SK-N-SH (cell line): ENCODE measurements around the gene MPDZ. TPM values are rescaled to one million over a fixed set of nuclear protein-coding genes. Genes with fewer than 3 reads are reported as not detected.

Source experiments
- CTCF ChIA-PET: fragments of 300-600, 350-600 bp; formaldehyde crosslinking; extraction: SDS; loops from one replicate; lab custom pipeline; 2021; lab: Yijun Ruan, JAX
- POLR2A ChIA-PET: fragments of 350-600 bp; sonication (Branson Sonifier 250); formaldehyde crosslinking; extraction: SDS; loops from one replicate; lab custom pipeline; 2020; ENCODE audit warnings: antibody characterized with exemption, inconsistent platforms; lab: Yijun Ruan, JAX
- DNase-seq: peaks from one replicate; pipeline ENCODE4 v3.0.0; 2012
- H2AFZ ChIP-seq: fragments of 200-600 bp; sonication (generic); 2 replicates; pipeline ENCODE4 v1.8.1; 2016; ENCODE audit warnings: antibody characterized with exemption, mild to moderate bottlenecking, low read depth
- H3F3A ChIP-seq: fragments of 200-600 bp; sonication (generic); replicated peaks from 2 replicates; pipeline ENCODE3; 2016; ENCODE audit warnings: antibody characterized with exemption, mild to moderate bottlenecking; ENCODE audit not compliant: insufficient read depth
- H3K27ac ChIP-seq, 2 experiments: fragments of 200-500 bp in 1 of 2; fragments of 200-600 bp in 1 of 2; sonication (Bioruptor generic) in 1 of 2; sonication (generic), shearing (Covaris generic) in 1 of 2; 2 replicates each; pipeline versions ENCODE4 v1.5.1 to v1.6.1; 2014 to 2016; ENCODE audit warnings: low read depth in 2 of 2, inconsistent platforms in 1 of 2, low read length in 1 of 2, mild to moderate bottlenecking in 1 of 2, mixed read lengths in 1 of 2
- H3K27me3 ChIP-seq: fragments of 200-600 bp; sonication (generic), shearing (Covaris generic); 2 replicates; pipeline ENCODE4 v1.6.1; 2016; ENCODE audit warnings: mixed run types; ENCODE audit not compliant: insufficient read depth
- H3K36me3 ChIP-seq, 2 experiments: fragments of 200-500 bp in 1 of 2; fragments of 200-600 bp in 1 of 2; sonication (Bioruptor generic) in 1 of 2; sonication (generic) in 1 of 2; replicated peaks in 1 of 2; 2 replicates each; pipeline versions ENCODE3 to v1.5.1; 2014 to 2016; ENCODE audit warnings: low read length in 1 of 2, mild to moderate bottlenecking in 1 of 2; ENCODE audit not compliant: insufficient read depth in 2 of 2, control insufficient read depth in 1 of 2
- H3K4me1 ChIP-seq, 2 experiments: fragments of 200-500 bp in 1 of 2; fragments of 200-600 bp in 1 of 2; sonication (Bioruptor generic) in 1 of 2; sonication (generic), shearing (Covaris generic) in 1 of 2; 2 replicates each; pipeline versions ENCODE4 v1.5.1 to v1.6.1; 2014 to 2016; ENCODE audit warnings: low read depth in 1 of 2, low read length in 1 of 2, mixed run types in 1 of 2; ENCODE audit not compliant: insufficient read depth in 2 of 2, control insufficient read depth in 1 of 2
- H3K4me2 ChIP-seq: fragments of 200-600 bp; sonication (generic), shearing (Covaris generic); 2 replicates; pipeline ENCODE4 v1.6.1; 2017; ENCODE audit warnings: mixed run types
- H3K4me3 ChIP-seq, 2 experiments: fragments of 200-500 bp in 1 of 2; fragments of 200-600 bp in 1 of 2; sonication (Bioruptor generic) in 1 of 2; sonication (generic), shearing (Covaris generic) in 1 of 2; 2 replicates each; pipeline versions ENCODE4 v1.5.1 to v1.8.1; 2014 to 2016; ENCODE audit warnings: low read depth in 2 of 2, inconsistent platforms in 1 of 2, low read length in 1 of 2, mild to moderate bottlenecking in 1 of 2, mixed read lengths in 1 of 2, moderate library complexity in 1 of 2
- H3K79me2 ChIP-seq: fragments of 200-600 bp; sonication (generic); 2 replicates; pipeline ENCODE4 v1.8.1; 2017; ENCODE audit warnings: mild to moderate bottlenecking; ENCODE audit not compliant: insufficient read depth
- H3K9ac ChIP-seq: fragments of 200-600 bp; sonication (generic); 2 replicates; pipeline ENCODE4 v1.6.1; 2017; ENCODE audit warnings: mixed run types
- H3K9me2 ChIP-seq: fragments of 200-600 bp; sonication (generic); 2 replicates; pipeline ENCODE4 v1.6.1; 2017; ENCODE audit warnings: mixed run types
- H3K9me3 ChIP-seq: fragments of 200-600 bp; sonication (generic); 2 replicates; pipeline ENCODE4 v1.6.1; 2017; ENCODE audit warnings: mixed run types, mild to moderate bottlenecking, moderate library complexity
- H4K20me1 ChIP-seq: fragments of 200-600 bp; sonication (generic); 2 replicates; pipeline ENCODE4 v1.6.1; 2017; ENCODE audit warnings: mild to moderate bottlenecking, mixed run types; ENCODE audit not compliant: insufficient read depth
- ELF1 ChIP-seq: IDR thresholded peaks from 2 replicates; pipeline ENCODE4 v1.4.0; 2012
- EZH2phosphoT487 ChIP-seq: fragments of 200-600 bp; sonication (generic); IDR thresholded peaks from 2 replicates; pipeline ENCODE4 v1.6.1; 2017; ENCODE audit warnings: low read depth, mixed run types, mild to moderate bottlenecking, antibody characterized with exemption, moderate library complexity, borderline replicate concordance
- FOXJ3 ChIP-seq: sonication (generic); formaldehyde crosslinking; IDR thresholded peaks from 2 replicates; pipeline ENCODE4 v1.5.1; 2020; ENCODE audit warnings: mild to moderate bottlenecking, missing genetic modification reagents
- FOXM1 ChIP-seq: IDR thresholded peaks from 2 replicates; pipeline ENCODE4 v1.4.0; 2012; ENCODE audit warnings: low read depth, mild to moderate bottlenecking
- GATA2 ChIP-seq: sonication (generic); formaldehyde crosslinking; IDR thresholded peaks from 2 replicates; pipeline ENCODE4 v1.5.0; 2020; ENCODE audit warnings: mild to moderate bottlenecking, missing genetic modification reagents
- IRF3 ChIP-seq: fragments of 150-350 bp; IDR thresholded peaks from 2 replicates; pipeline ENCODE4 v1.6.1; 2016; ENCODE audit warnings: mild to moderate bottlenecking, low read depth, low read length
- JUND ChIP-seq: IDR thresholded peaks from 2 replicates; pipeline ENCODE4 v1.4.0; 2012
- MXI1 ChIP-seq: IDR thresholded peaks from 2 replicates; pipeline ENCODE4 v1.6.1; 2012; ENCODE audit warnings: mild to moderate bottlenecking, low read depth, low read length, improper control_type of control experiment
- NFIC ChIP-seq: IDR thresholded peaks from 2 replicates; pipeline ENCODE4 v1.4.0; 2012; ENCODE audit warnings: borderline replicate concordance
- NRF1 ChIP-seq: IDR thresholded peaks from 2 replicates; pipeline ENCODE4 v1.6.1; 2012; ENCODE audit warnings: low read depth, mild to moderate bottlenecking, low read length
- PBX3 ChIP-seq: IDR thresholded peaks from 2 replicates; pipeline ENCODE4; 2012
- RAD21 ChIP-seq: IDR thresholded peaks from 2 replicates; pipeline ENCODE4 v1.6.1; 2012; ENCODE audit warnings: mild to moderate bottlenecking, low read length
- RXRA ChIP-seq: IDR thresholded peaks from 2 replicates; pipeline ENCODE4 v1.4.0; 2012; ENCODE audit warnings: low read depth, mild to moderate bottlenecking, borderline replicate concordance
- SIN3A ChIP-seq: IDR thresholded peaks from 2 replicates; pipeline ENCODE4 v1.6.1; 2012; ENCODE audit warnings: low read depth, mild to moderate bottlenecking, low read length, moderate library complexity, borderline replicate concordance
- SMC3 ChIP-seq: IDR thresholded peaks from 2 replicates; pipeline ENCODE4 v1.6.1; 2012; ENCODE audit warnings: low read depth, low read length, improper control_type of control experiment
- TCF12 ChIP-seq: IDR thresholded peaks from 2 replicates; pipeline ENCODE4 v1.4.0; 2012
- TEAD4 ChIP-seq: IDR thresholded peaks from 2 replicates; pipeline ENCODE4 v1.4.0; 2012; ENCODE audit warnings: mild to moderate bottlenecking, borderline replicate concordance; ENCODE audit not compliant: insufficient read depth
- USF1 ChIP-seq: IDR thresholded peaks from 2 replicates; pipeline ENCODE4 v1.4.0; 2012; ENCODE audit warnings: low read depth, borderline replicate concordance
- USF2 ChIP-seq: fragments of 150-350 bp; IDR thresholded peaks from 2 replicates; pipeline ENCODE4 v1.6.1; 2017; ENCODE audit warnings: antibody characterized with exemption, low read length, low read depth, borderline replicate concordance
- ZBTB33 ChIP-seq: IDR thresholded peaks from 2 replicates; pipeline ENCODE4 v1.4.0; 2012; ENCODE audit warnings: low read depth, borderline replicate concordance
- WGBS: methylation state at CpG from one replicate; pipeline ENCODE4 v1.1.6; 2017; ENCODE audit warnings: low lambda C conversion rate; 5-methylcytosine and 5-hydroxymethylcytosine counted together
- polyA plus RNA-seq, 3 experiments: library from polyadenylated mRNA; depleted of rRNA; stranded (reverse); fragments of >200 nt; gene quantifications; 2 replicates each; pipeline ENCODE4 v1.2.3, GENCODE V29; 2012

Gene MPDZ
- polyA plus RNA-seq, 1 of the 3 experiments (the other 2 are of a cell fraction): 20.5 TPM

GRCh38 chr9:13269589-13270452 is 9.7 kb downstream of the MPDZ start:
- Histone ChIP-seq H3K27ac (no peak overlapping the region), H3K27me3 (no peaks in the 10 kb centered on the region), H3K36me3 (no peaks in the 10 kb centered on the region), H3K4me2 (no peak overlapping the region), H3K9me3 (no peaks in the 10 kb centered on the region), H3K9me2 (no peaks in the 10 kb centered on the region), H3K9ac (no peak overlapping the region), H2AFZ (no peak overlapping the region), H3K79me2 (peaks cover 89% of the 10 kb centered on the region), H4K20me1 (0 out of 2 replicates have a peak, but pooled peaks cover 3% of the 10 kb centered on the region), H3K4me3 (no peak overlapping the region), H3F3A (peaks cover 32% of the 10 kb centered on the region), H3K4me1 (peaks cover 5 to 26% of the 10 kb centered on the region in 2 experiments; a peak in 3 of 4 replicates)
- ChIA-PET CTCF (interaction anchor here (0.8 to 1.3 kb wide), 2 partner anchors 12 to 14 kb away, joined by 3 read pairs; no protein-coding TSS in a partner anchor), POLR2A (no interaction called here)
- WGBS: 83% methylated on average over 6 of the region's 6 CpGs
- no peak for DNase-seq
- TF ChIP-seq ELF1: no peak
- TF ChIP-seq TEAD4: no peak
- no peak for TF ChIP-seq GATA2 (CRISPR knock-in tag)
- TF ChIP-seq FOXM1: no peak
- TF ChIP-seq PBX3: no peak
- no peak for TF ChIP-seq TCF12
- TF ChIP-seq RAD21: no peak
- no peak for TF ChIP-seq NRF1
- no peak for TF ChIP-seq IRF3
- no peak for TF ChIP-seq USF1
- TF ChIP-seq ZBTB33: no peak
- TF ChIP-seq FOXJ3: no peak
- TF ChIP-seq EZH2phosphoT487: no peak
- TF ChIP-seq MXI1: no peak
- TF ChIP-seq SIN3A: no peak
- no peak for TF ChIP-seq JUND
- no peak for TF ChIP-seq USF2
- TF ChIP-seq NFIC: no peak
- no peak for TF ChIP-seq SMC3
- TF ChIP-seq RXRA: no peak
